ENCODE results near the gene PBOV1.

GRCh38 chr6:138226700-138227315, 8.5 kb upstream of the PBOV1 start:
- TF ChIP-seq CTCF (conservative IDR thresholded peaks at IDR 0.05; ENCODE audit: low read length) (no peak), EZH2phosphoT487 (IDR thresholded peaks at IDR 0.05; ENCODE audit: borderline replicate concordance, low read depth, low read length) (no peak)

Measured in OCI-LY7 (cell line).